NCI-H146 treated with DMSO at 0.1 percent for 48 hours (cell line): ENCODE data around the gene TMEM100.

Experiments
- DNase-seq: peaks from one replicate; lab custom pipeline; 2025; ENCODE audit not compliant: unreplicated experiment; lab: John Stamatoyannopoulos, UW

Gene TMEM100

GRCh38 chr17:55720919-55721836 lies 1.5 kb downstream of the TMEM100 start:
- DNase-seq: no peak

- DNase-seq: no peak
Measured at GRCh38 chr17:55717898-55718735, 4.5 kb downstream of the TMEM100 start.

GRCh38 chr17:55717432-55717831 lies 5.2 kb downstream of the TMEM100 start:
- DNase-seq: no peak

GRCh38 chr17:55710829-55711496 lies 11.7 kb downstream of the TMEM100 start:
- DNase-seq: no peak

- no peak for DNase-seq
Measured at GRCh38 chr17:55710410-55710809, 12.3 kb downstream of the TMEM100 start.

GRCh38 chr17:55709984-55710383 lies 12.7 kb downstream of the TMEM100 start:
- DNase-seq: no peak

- DNase-seq: no peak
Measured at GRCh38 chr17:55709440-55709839, 13.2 kb downstream of the TMEM100 start.

GRCh38 chr17:55708175-55708974 lies 14.3 kb downstream of the TMEM100 start:
- DNase-seq: no peak

GRCh38 chr17:55706808-55707773 lies 15.6 kb downstream of the TMEM100 start:
- no peak for DNase-seq

- no peak for DNase-seq
Measured at GRCh38 chr17:55705847-55706246, 16.8 kb downstream of the TMEM100 start.

GRCh38 chr17:55704401-55704800 lies 18.3 kb downstream of the TMEM100 start:
- no peak for DNase-seq

- DNase-seq: no peak
Measured at GRCh38 chr17:55702150-55702549, 20.5 kb downstream of the TMEM100 start.

- DNase-seq: no peak
Measured at GRCh38 chr17:55699181-55699860, 23.3 kb downstream of the TMEM100 start.

GRCh38 chr17:55694286-55694910 lies 28.3 kb downstream of the TMEM100 start:
- DNase-seq: no peak

- no peak for DNase-seq
Measured at GRCh38 chr17:55693254-55694216, 29.1 kb downstream of the TMEM100 start.

GRCh38 chr17:55692276-55692675 lies 30.4 kb downstream of the TMEM100 start:
- DNase-seq: no peak

- no peak for DNase-seq
Measured at GRCh38 chr17:55691666-55692065, 31.0 kb downstream of the TMEM100 start.
